Measurements from ENCODE around the gene GUCA2A. TPM values are rescaled to one million over a fixed set of nuclear protein-coding genes. Genes with fewer than 3 reads are reported as not detected.

GUCA2A gene
- total RNA-seq, 1 experiment from 2014 or later, result not detected

DNA sequence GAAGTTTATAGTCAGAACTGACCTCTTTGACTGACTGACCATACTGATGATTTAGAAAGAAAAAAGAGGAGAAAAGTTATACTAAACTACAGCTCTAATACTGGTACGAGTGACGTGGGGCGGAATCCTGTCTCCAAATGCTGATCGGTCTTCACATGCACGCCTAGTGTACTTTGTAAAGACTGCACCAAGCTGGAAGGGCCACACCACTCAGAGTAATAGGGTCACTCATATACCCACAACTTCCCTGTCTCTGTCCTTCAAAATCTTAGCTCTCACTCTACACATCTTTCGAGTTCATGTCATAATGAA lies 19.4 kb upstream of the GUCA2A start:
- no peak overlapping the region for H3K23ac ChIP-seq (ENCODE audit: insufficient read length, low read depth, low read length)
- H3T11ph ChIP-seq (ENCODE audit: low read length), result no peak overlapping the region
- no peak overlapping the region for H3K27ac ChIP-seq (ENCODE audit: insufficient read length, low read depth, low read length)
- no peak overlapping the region for H3K4me3 Mint-ChIP-seq
- H3K79me2 ChIP-seq (ENCODE audit: insufficient read depth, low read length), result no peaks in the 10 kb centered on the region
- H3K14ac ChIP-seq (ENCODE audit: insufficient read depth, low read length), result no peak overlapping the region
- H3K4ac ChIP-seq (ENCODE audit: low read depth, low read length), result no peak overlapping the region
- H3K23me2 ChIP-seq (ENCODE audit: insufficient read length, low read depth, low read length, poor library complexity, severe bottlenecking), result no peaks in the 10 kb centered on the region
- no peaks in the 10 kb centered on the region for H4K20me1 ChIP-seq (ENCODE audit: control insufficient read depth, insufficient read depth, insufficient read length)
- no peak overlapping the region for H2BK12ac ChIP-seq (ENCODE audit: insufficient read length, low read depth, low read length)
- no peaks in the 10 kb centered on the region for H3K27me3 Mint-ChIP-seq (ENCODE audit: low read depth)
- no peaks in the 10 kb centered on the region for H3K4me1 Mint-ChIP-seq
- no peaks in the 10 kb centered on the region for H3K4me1 ChIP-seq (ENCODE audit: insufficient read depth, low read length)
- no peak overlapping the region for H3K18ac ChIP-seq (ENCODE audit: insufficient read length, low read depth, low read length)
- H3K9me3 Mint-ChIP-seq, result no peaks in the 10 kb centered on the region
- no peak for DNase-seq
- TF ChIP-seq, protein P1, sequence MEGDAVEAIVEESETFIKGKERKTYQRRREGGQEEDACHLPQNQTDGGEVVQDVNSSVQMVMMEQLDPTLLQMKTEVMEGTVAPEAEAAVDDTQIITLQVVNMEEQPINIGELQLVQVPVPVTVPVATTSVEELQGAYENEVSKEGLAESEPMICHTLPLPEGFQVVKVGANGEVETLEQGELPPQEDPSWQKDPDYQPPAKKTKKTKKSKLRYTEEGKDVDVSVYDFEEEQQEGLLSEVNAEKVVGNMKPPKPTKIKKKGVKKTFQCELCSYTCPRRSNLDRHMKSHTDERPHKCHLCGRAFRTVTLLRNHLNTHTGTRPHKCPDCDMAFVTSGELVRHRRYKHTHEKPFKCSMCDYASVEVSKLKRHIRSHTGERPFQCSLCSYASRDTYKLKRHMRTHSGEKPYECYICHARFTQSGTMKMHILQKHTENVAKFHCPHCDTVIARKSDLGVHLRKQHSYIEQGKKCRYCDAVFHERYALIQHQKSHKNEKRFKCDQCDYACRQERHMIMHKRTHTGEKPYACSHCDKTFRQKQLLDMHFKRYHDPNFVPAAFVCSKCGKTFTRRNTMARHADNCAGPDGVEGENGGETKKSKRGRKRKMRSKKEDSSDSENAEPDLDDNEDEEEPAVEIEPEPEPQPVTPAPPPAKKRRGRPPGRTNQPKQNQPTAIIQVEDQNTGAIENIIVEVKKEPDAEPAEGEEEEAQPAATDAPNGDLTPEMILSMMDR (conservative IDR thresholded peaks at IDR 0.05), result no peak
- no CpG with 5 or more reads among the region's 6 CpGs for WGBS (ENCODE audit: extremely low coverage, insufficient read length, low lambda C conversion rate)
- H2BK120ac ChIP-seq (ENCODE audit: low read depth, low read length, poor library complexity, severe bottlenecking), result no peak overlapping the region
- no peaks in the 10 kb centered on the region for H3K9me3 ChIP-seq (ENCODE audit: control insufficient read depth, low read depth, low read length)
- H3K79me1 ChIP-seq (ENCODE audit: insufficient read depth, low read depth, low read length, poor library complexity, severe bottlenecking), result no peaks in the 10 kb centered on the region
- no peak overlapping the region for H3K56ac ChIP-seq (ENCODE audit: insufficient read length, low read depth, low read length)
- no peak overlapping the region for H2AK5ac ChIP-seq (ENCODE audit: insufficient read length, low read length)
- H3K9ac ChIP-seq (ENCODE audit: extremely low read depth, insufficient read length, low read length), result no peak overlapping the region
- no peak overlapping the region for H2BK5ac ChIP-seq (ENCODE audit: insufficient read length, low read length)
- no peak overlapping the region for H2BK15ac ChIP-seq (ENCODE audit: low read depth, low read length)
- no peak overlapping the region for H4K8ac ChIP-seq (replicated peaks; ENCODE audit: insufficient read length, low read depth, low read length)
- H3K27me3 ChIP-seq (ENCODE audit: insufficient read depth, low read length), result no peaks in the 10 kb centered on the region
- no peak overlapping the region for H2BK20ac ChIP-seq (ENCODE audit: low read depth, low read length, poor library complexity, severe bottlenecking)
- H3K4me2 ChIP-seq (ENCODE audit: insufficient read depth, insufficient read length, low read length), result no peak overlapping the region
- no peak overlapping the region for H4K5ac ChIP-seq (ENCODE audit: insufficient read length, low read depth, low read length)
- peaks cover 5 to 57% (median 19%) of the 10 kb centered on the region in 3 experiments; a peak in 5 of 7 replicates for H3K36me3 Mint-ChIP-seq (ENCODE audit: insufficient read depth in 1 of 3, low read depth in 3 of 3)
- no peak overlapping the region for H4K91ac ChIP-seq (ENCODE audit: insufficient read length, low read depth, low read length)
- H3K27ac Mint-ChIP-seq, result 0 out of 7 replicates have a peak overlapping the region, but pooled peaks of 1 of the 3 experiments have one; percentile 4
- H2AFZ ChIP-seq (ENCODE audit: low read length), result no peak overlapping the region

All from H9 (cell line).